ENCODE measurements around the gene MMD2. TPM values are rescaled to one million over a fixed set of nuclear protein-coding genes. Genes with fewer than 3 reads are reported as not detected.
A peak's percentile ranks its signal among the peaks of the same experiment; 100 is the strongest.

Gene MMD2
- total and polyA plus RNA-seq, 2 donors (not counting 3 experiments of a cell fraction or from before 2014, with no cell fraction given), result not detected

GRCh38 chr7:4861673-4862072, 97.3 kb downstream of the MMD2 start, which contains the start of gene PAPOLB:
Gene PAPOLB (minus strand): TSS chr7:4862030. CDS start chr7:4861810, 220 bp downstream.
- Histone ChIP-seq H4K20me1 (replicated peaks; ENCODE audit: control insufficient read depth, extremely low read depth, insufficient read depth, low read length) (no peaks in the 10 kb centered on the region), H3K9ac (replicated peaks; ENCODE audit: extremely low read depth, insufficient read depth, low read length) (no peak within 1 kb of the TSS), H3K4me1 (ENCODE audit: control insufficient read depth, extremely low read depth, insufficient read depth, low read length) (no peaks in the 10 kb centered on the region), H3K4me3 (replicated peaks in 1 of 3; ENCODE audit: insufficient read depth in 1 of 3, low read depth in 1 of 3, low read length in 3 of 3) (peak within 1 kb of the TSS in 2 of 3 experiments; percentile 21 to 40), H3K36me3 (ENCODE audit: control insufficient read depth in 2 of 2, extremely low read depth in 1 of 2, insufficient read depth in 2 of 2, low read length in 2 of 2) (no peaks in the 10 kb centered on the region), H3K27me3 (ENCODE audit: control insufficient read depth in 2 of 2, insufficient read depth in 2 of 2, low read length in 2 of 2) (peaks cover 18 to 38% of the 10 kb centered on the region in 2 experiments), H3K4me2 (ENCODE audit: insufficient read depth, low read length) (peak within 1 kb of the TSS; percentile 48), H2AFZ (ENCODE audit: low read depth, low read length) (peak within 1 kb of the TSS; percentile 71), H3K27ac (ENCODE audit: insufficient read depth, low read depth, low read length) (no peak within 1 kb of the TSS), H3K9me3 (replicated peaks; ENCODE audit: control insufficient read depth, insufficient read depth, low read length) (no peaks in the 10 kb centered on the region), H3K79me2 (ENCODE audit: control insufficient read depth, insufficient read depth, low read length) (no peaks in the 10 kb centered on the region), H3K9me1 (replicated peaks; ENCODE audit: control insufficient read depth, extremely low read depth, insufficient read depth, low read length) (no peaks in the 10 kb centered on the region)
- FAIRE-seq (no peak), DNase-seq (ENCODE audit: low read depth, low spot score) (no peak)
- dilution Hi-C loops (cut with MboI; ENCODE audit: extremely low pct_ligation_motif_present, low sequenced_read_pairs), result no loop called here
- BruUV-seq (replicated peaks), result no TSS peak
- intact Hi-C loops (cut with micrococcal nuclease), result no loop called here
- ChIA-PET CTCF (no interaction called here), POLR2A (no interaction called here)
- TF ChIP-seq GATA2 (IDR thresholded peaks at IDR 0.05; ENCODE audit: insufficient read depth, insufficient read length, low read depth, low read length) (no peak), CTCF (IDR thresholded peaks at IDR 0.05; ENCODE audit: extremely low read depth in 1 of 2, insufficient read depth in 1 of 2, low read depth in 1 of 2, low read length in 2 of 2) (no peak), JUN (IDR thresholded peaks at IDR 0.05; ENCODE audit: borderline replicate concordance, insufficient read depth, insufficient read length, low read depth) (no peak), MYC (IDR thresholded peaks at IDR 0.05; ENCODE audit: low read depth, low read length) (no peak), EZH2 (IDR thresholded peaks at IDR 0.05; ENCODE audit: borderline replicate concordance, low read depth, low read length, severe bottlenecking) (no peak), POLR2AphosphoS5 (IDR thresholded peaks at IDR 0.05; ENCODE audit: insufficient read depth, low read depth, low read length) (no peak), POLR2A (IDR thresholded peaks at IDR 0.05; ENCODE audit: low read depth, low read length) (no peak), MAX (IDR thresholded peaks at IDR 0.05; ENCODE audit: insufficient read depth, insufficient read length) (no peak), FOS (IDR thresholded peaks at IDR 0.05; ENCODE audit: borderline replicate concordance, insufficient read depth, low read length) (no peak)
